ACHN (cell line): ENCODE measurements around the gene NKX2-4.

Experiments
- DNase-seq: peaks from one replicate; pipeline ENCODE4 v3.0.0-alpha.2; 2015
- in situ Hi-C: cut with HindIII; loops from 2 replicates; pipeline ENCODE4 v1.10.0; 2017; ENCODE audit warnings: low sequenced_read_pairs, low pct_ligation_motif_present, low pct_unique_long_range_greater_than_20kb

Gene NKX2-4

GRCh38 chr20:21395666-21396598 lies 1.4 kb downstream of the NKX2-4 start:
- in situ Hi-C loops, result no loop called here

GRCh38 chr20:21395051-21395665 lies 2.2 kb downstream of the NKX2-4 start:
- in situ Hi-C loops, result no loop called here
- DNase-seq, result no peak

More at GRCh38 chr20:21395666-21396598, 1.4 kb downstream of the NKX2-4 start:
- no peak for DNase-seq

GRCh38 chr20:21394551-21394950 lies 2.8 kb downstream of the NKX2-4 start:
- in situ Hi-C loops, result no loop called here
- DNase-seq, result no peak

GRCh38 chr20:21393816-21394519 lies 3.4 kb downstream of the NKX2-4 start:
- DNase-seq, result no peak
- in situ Hi-C loops, result no loop called here

GRCh38 chr20:21393166-21393565 lies 4.2 kb downstream of the NKX2-4 start:
- in situ Hi-C loops, result no loop called here
- no peak for DNase-seq

- no peak for DNase-seq
- in situ Hi-C loops, result no loop called here
Measured at GRCh38 chr20:21391972-21392352, 5.4 kb downstream of the NKX2-4 start.

- no peak for DNase-seq
- in situ Hi-C loops, result no loop called here
Measured at GRCh38 chr20:21391185-21391971, 5.9 kb downstream of the NKX2-4 start.

GRCh38 chr20:21390768-21391167 lies 6.6 kb downstream of the NKX2-4 start:
- in situ Hi-C loops, result no loop called here
- DNase-seq, result no peak

- no peak for DNase-seq
- in situ Hi-C loops, result no loop called here
Measured at GRCh38 chr20:21389368-21389767, 8.0 kb downstream of the NKX2-4 start.

- no peak for DNase-seq
- in situ Hi-C loops, result no loop called here
Measured at GRCh38 chr20:21388566-21388965, 8.8 kb downstream of the NKX2-4 start.

- in situ Hi-C loops, result no loop called here
- DNase-seq, result no peak
Measured at GRCh38 chr20:21387528-21387927, 9.8 kb downstream of the NKX2-4 start.

- DNase-seq, result no peak
- in situ Hi-C loops, result no loop called here
Measured at GRCh38 chr20:21386111-21386510, 11.2 kb downstream of the NKX2-4 start.

- in situ Hi-C loops, result no loop called here
Measured at GRCh38 chr20:21384308-21384892, 12.9 kb downstream of the NKX2-4 start.

GRCh38 chr20:21381619-21382018 lies 15.7 kb downstream of the NKX2-4 start:
- no peak for DNase-seq
- in situ Hi-C loops, result no loop called here

More at GRCh38 chr20:21384308-21384892, 12.9 kb downstream of the NKX2-4 start:
- DNase-seq, result no peak

- DNase-seq, result no peak
Measured at GRCh38 chr20:21380711-21381110, 16.6 kb downstream of the NKX2-4 start.

GRCh38 chr20:21378259-21378658 lies 19.1 kb downstream of the NKX2-4 start:
- in situ Hi-C loops, result no loop called here

More at GRCh38 chr20:21380711-21381110, 16.6 kb downstream of the NKX2-4 start:
- in situ Hi-C loops, result no loop called here

GRCh38 chr20:21377701-21378100 lies 19.6 kb downstream of the NKX2-4 start:
- DNase-seq, result no peak
- in situ Hi-C loops, result no loop called here

More at GRCh38 chr20:21378259-21378658, 19.1 kb downstream of the NKX2-4 start:
- no peak for DNase-seq

- in situ Hi-C loops, result no loop called here
- DNase-seq, result no peak
Measured at GRCh38 chr20:21376626-21377025, 20.7 kb downstream of the NKX2-4 start.
